Astrocyte (in vitro differentiated cells and primary cell): ENCODE results near the gene TFDP3. TPM values are rescaled to one million over a fixed set of nuclear protein-coding genes. Genes with fewer than 3 reads are reported as not detected.

ENCODE experiments used
- total RNA-seq: library from RNA; stranded (reverse); gene quantifications from 2 replicates; pipeline ENCODE4 v1.2.1, GENCODE V29; 2021

TFDP3 gene
- total RNA-seq, 1 donor from 2014 or later: not detected

Other genes with a start within 250 kb of the TFDP3 start
- not detected in 2 replicates for gene USP26, start 121.2 kb downstream of the TFDP3 start, total RNA-seq
- gene GPC4, start 197.1 kb upstream of the TFDP3 start, total RNA-seq: 71.9 and 86.4 TPM in 2 replicates